Spleen (tissue), 11 donors: ENCODE data around the gene FAM210A. TPM values are rescaled to one million over a fixed set of nuclear protein-coding genes. Genes with fewer than 3 reads are reported as not detected.

Source experiments
- DNase-seq: peaks from one replicate; pipeline ENCODE4 v3.0.0-alpha.2; 2020
- H3K27ac ChIP-seq, 8 donors: fragments of 200-600 bp; sonication (generic) in 7 of 8; 1 replicate in 4 of 8; 2 replicates in 4 of 8; pipeline versions ENCODE4 v1.5.0 to v1.8.0; 2016 to 2021; ENCODE audit warnings: inconsistent platforms in 4 of 8, mild to moderate bottlenecking in 4 of 8, moderate library complexity in 1 of 8
- H3K27me3 ChIP-seq, 7 donors: fragments of 200-600 bp; sonication (generic) in 6 of 7; replicated peaks in 1 of 7; 1 replicate in 4 of 7; 2 replicates in 3 of 7; pipeline versions ENCODE4 v1.5.0 to v1.8.0; 2016 to 2021; ENCODE audit warnings: inconsistent platforms in 3 of 7, mild to moderate bottlenecking in 1 of 7
- H3K36me3 ChIP-seq, 6 donors: fragments of 200-600 bp; sonication (generic) in 5 of 6; 1 replicate in 4 of 6; 2 replicates in 2 of 6; pipeline versions ENCODE4 v1.5.0 to v1.8.0; 2016 to 2021; ENCODE audit warnings: inconsistent platforms in 2 of 6
- H3K4me1 ChIP-seq, 6 donors: fragments of 200-600 bp; sonication (generic) in 5 of 6; 1 replicate in 3 of 6; 2 replicates in 3 of 6; pipeline versions ENCODE4 v1.5.0 to v1.8.0; 2016 to 2021; ENCODE audit warnings: inconsistent platforms in 3 of 6
- H3K4me3 ChIP-seq, 8 donors: fragments of 200-600 bp; sonication (generic) in 7 of 8; 1 replicate in 4 of 8; 2 replicates in 4 of 8; pipeline versions ENCODE4 v1.5.0 to v1.8.0; 2016 to 2021; ENCODE audit warnings: inconsistent platforms in 4 of 8, mild to moderate bottlenecking in 4 of 8, moderate library complexity in 2 of 8
- H3K9me3 ChIP-seq, 8 donors: fragments of 200-600 bp; sonication (generic) in 7 of 8; 1 replicate in 4 of 8; 2 replicates in 4 of 8; pipeline versions ENCODE4 v1.5.0 to v1.8.0; 2016 to 2021; ENCODE audit warnings: inconsistent platforms in 4 of 8
- CTCF ChIP-seq, 11 experiments: fragments of 200-600 bp in 7 of 11; fragments of 450-650 bp in 4 of 11; sonication (generic) in 4 of 11; IDR thresholded peaks in 8 of 11; conservative IDR thresholded peaks in 3 of 11; 1 replicate in 7 of 11; 2 replicates in 4 of 11; pipeline versions ENCODE4 v1.4.0 to v1.8.0; 2016 to 2021; ENCODE audit warnings: antibody characterized with exemption in 11 of 11, inconsistent platforms in 4 of 11, mild to moderate bottlenecking in 1 of 11
- POLR2A ChIP-seq, 3 donors: fragments of 450-650 bp; IDR thresholded peaks; one replicate each; pipeline ENCODE4 v1.5.1; 2017; ENCODE audit warnings: antibody characterized with exemption in 3 of 3, mild to moderate bottlenecking in 1 of 3
- POLR2AphosphoS5 ChIP-seq, 3 donors: sonication (generic); formaldehyde crosslinking; IDR thresholded peaks; one replicate each; pipeline ENCODE4 v1.5.1; 2017; ENCODE audit warnings: antibody characterized with exemption in 3 of 3
- WGBS, 5 donors: extraction: QIAGEN DNeasy Blood & Tissue Kit in 3 of 5; methylation state at CpG; one replicate each; pipeline versions ENCODE4 v1.1.5 to v1.1.7; 2013 to 2018; 5-methylcytosine and 5-hydroxymethylcytosine counted together
- intact Hi-C: fragments of 100-400 bp; cut with DNase I; formaldehyde crosslinking; loops from one replicate; pipeline ENCODE4 v1.15.0; 2023; ENCODE audit warnings: low total_unique reads
- polyA plus RNA-seq, 3 donors: library from polyadenylated mRNA; stranded (reverse); fragments of 200-250 nt; gene quantifications; one replicate each; pipeline ENCODE4 v1.2.1, GENCODE V29; 2013
- total RNA-seq, 7 donors: library from RNA; depleted of rRNA in 3 of 7; stranded (reverse); fragments of >200 nt in 3 of 7; fragmentation: NEBNext Ultra II Directional in 4 of 7; extraction: Animal tissue kit (Norgen Biotek cat#: 25700) in 4 of 7; gene quantifications; one replicate each; pipeline versions ENCODE4 v1.1.0 to v1.2.1, GENCODE V29; 2016 to 2021
- donor health status: healthy with polysubstance abuse.
- donor health status: DM: no; HTN: no; CAD: no; lungs with moderate emphysema.
- donor health status: DM: no; HTN: no; CAD: no.
- donor health status: Bipolar disorder and iron deficiency.
- donor health status: healthy.
- donor health status: DM: no; HTN: no; CAD: no.
- donor health status: DM: yes; HTN: yes; CAD: no.

FAM210A gene
- total and polyA plus RNA-seq, 10 donors = 2.7 to 16.2 (median 8.7) TPM

DNA sequence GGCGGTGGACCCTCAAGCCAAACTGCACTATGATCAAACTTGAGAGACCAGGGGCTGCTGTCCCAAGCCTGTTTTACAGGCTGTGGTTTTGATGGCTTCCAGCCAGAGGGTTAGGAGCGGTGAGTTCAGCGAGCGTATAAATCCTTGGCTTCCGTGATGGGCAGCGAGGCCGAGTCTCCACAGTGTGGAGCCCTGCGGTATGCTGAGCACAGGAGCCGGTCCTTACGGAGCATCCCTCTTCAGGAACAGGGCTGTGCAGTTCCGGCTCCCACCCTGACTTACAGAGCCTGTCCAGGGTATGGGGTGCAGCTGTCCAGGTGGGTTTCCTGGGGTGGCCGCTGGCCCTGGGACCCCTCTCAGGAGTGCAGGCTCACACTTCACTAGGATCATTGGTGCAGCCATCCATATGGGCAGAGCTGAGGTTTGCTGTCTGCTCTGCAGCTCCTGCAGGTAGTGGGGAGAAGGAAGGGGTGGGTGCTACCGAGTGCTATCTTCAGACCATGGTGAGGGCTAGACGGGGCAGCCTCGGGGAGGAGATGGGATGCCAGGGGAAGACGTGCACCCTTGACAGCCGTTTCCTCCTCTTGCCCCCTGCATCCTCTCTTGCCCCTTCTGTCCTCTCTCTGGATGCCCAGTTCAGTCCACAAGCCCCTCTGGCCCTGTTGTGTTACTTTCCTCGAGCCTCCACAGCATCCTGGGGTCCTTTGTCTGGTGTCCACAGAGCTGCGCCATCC lies 104.3 kb downstream of the FAM210A start:
- Histone ChIP-seq H3K4me1 (peaks cover 0 to 14% (median 2%) of the 10 kb centered on the region in 6 donors), H3K27ac (no peak overlapping the region), H3K36me3 (peaks cover 0 to 38% (median 5%) of the 10 kb centered on the region in 6 donors), H3K9me3 (no peaks in the 10 kb centered on the region), H3K4me3 (no peak overlapping the region), H3K27me3 (no peaks in the 10 kb centered on the region)
- TF ChIP-seq POLR2A (IDR thresholded peaks at IDR 0.05) (no peak), POLR2AphosphoS5 (IDR thresholded peaks at IDR 0.05) (no peak), CTCF (IDR thresholded peaks at IDR 0.05 in 8 of 11, conservative IDR thresholded peaks at IDR 0.05 in 3 of 11) (no peak)
- WGBS, 5 donors = 87 to 98% (median 96%) methylated on average over 11 to 19 of the region's 19 CpGs
- peak; percentile 67 for DNase-seq
- intact Hi-C loops = loop anchor here (10.0 kb wide), 1 partner anchor 407 kb away; the partner anchor contains the start of gene LDLRAD4

- Histone ChIP-seq H3K4me3 (no peak overlapping the region), H3K27ac (no peak overlapping the region), H3K4me1 (peaks cover 0 to 20% (median 7%) of the 10 kb centered on the region in 6 donors), H3K27me3 (no peaks in the 10 kb centered on the region), H3K36me3 (peaks cover 0 to 38% (median 5%) of the 10 kb centered on the region in 6 donors), H3K9me3 (no peaks in the 10 kb centered on the region)
- intact Hi-C loops = loop anchor here (10.0 kb wide), 1 partner anchor 407 kb away; the partner anchor contains the start of gene LDLRAD4
- peak; percentile 65 for DNase-seq
- TF ChIP-seq POLR2A (IDR thresholded peaks at IDR 0.05) (no peak), CTCF (IDR thresholded peaks at IDR 0.05 in 8 of 11, conservative IDR thresholded peaks at IDR 0.05 in 3 of 11) (no peak), POLR2AphosphoS5 (IDR thresholded peaks at IDR 0.05) (no peak)
- WGBS, 5 donors = 93 to 98% (median 97%) methylated on average over 14 to 23 of the region's 23 CpGs
Observed at GRCh38 chr18:13621446-13621849, 104.9 kb downstream of the FAM210A start.

- Histone ChIP-seq H3K4me1 (peaks cover 0 to 25% (median 11%) of the 10 kb centered on the region in 6 donors), H3K4me3 (no peak overlapping the region), H3K9me3 (no peaks in the 10 kb centered on the region), H3K27me3 (no peaks in the 10 kb centered on the region), H3K36me3 (peaks cover 0 to 38% (median 5%) of the 10 kb centered on the region in 6 donors), H3K27ac (no peak overlapping the region)
- DNase-seq = peak; percentile 71
- intact Hi-C loops = loop anchor here (10.0 kb wide), 1 partner anchor 406 kb away; the partner anchor contains the start of gene LDLRAD4
- TF ChIP-seq CTCF (IDR thresholded peaks at IDR 0.05 in 8 of 11, conservative IDR thresholded peaks at IDR 0.05 in 3 of 11) (no peak), POLR2A (IDR thresholded peaks at IDR 0.05) (no peak), POLR2AphosphoS5 (IDR thresholded peaks at IDR 0.05) (no peak)
- 91 to 95% (median 95%) methylated on average over 27 to 29 of the region's 29 CpGs for WGBS, 5 donors
Observed at GRCh38 chr18:13620818-13621445, 105.4 kb downstream of the FAM210A start.

- intact Hi-C loops = loop anchor here (10.0 kb wide), 1 partner anchor 405 kb away; the partner anchor contains the start of gene LDLRAD4
- Histone ChIP-seq H3K4me1 (peaks cover 2 to 32% (median 17%) of the 10 kb centered on the region in 6 donors), H3K36me3 (peaks cover 0 to 38% (median 5%) of the 10 kb centered on the region in 6 donors), H3K4me3 (no peak overlapping the region), H3K27me3 (no peaks in the 10 kb centered on the region), H3K27ac (no peak overlapping the region), H3K9me3 (no peaks in the 10 kb centered on the region)
- TF ChIP-seq POLR2A (IDR thresholded peaks at IDR 0.05) (no peak), CTCF (IDR thresholded peaks at IDR 0.05 in 8 of 11, conservative IDR thresholded peaks at IDR 0.05 in 3 of 11) (no peak), POLR2AphosphoS5 (IDR thresholded peaks at IDR 0.05) (no peak)
- 81 to 92% (median 88%) methylated on average over 8 to 10 of the region's 10 CpGs for WGBS, 5 donors
- DNase-seq = peak; percentile 64
Observed at GRCh38 chr18:13620206-13620672, 106.1 kb downstream of the FAM210A start.
